Neuronal stem cell (in vitro differentiated cells): ENCODE results near the gene PCBP1.
"Not testable (repeated sequence)": the region's sequence is repeated elsewhere in the genome, so short reads cannot be mapped to it uniquely, and the experiment has no call there.

Experiments used
- DNase-seq: peaks from one replicate; pipeline ENCODE4 v3.0.0-alpha.2; 2013; ENCODE audit warnings: low spot score
- H2AFZ ChIP-seq: one replicate; pipeline ENCODE4 v1.6.1; 2013; ENCODE audit warnings: mild to moderate bottlenecking, low read length, inconsistent platforms
- H2AK5ac ChIP-seq: 2 replicates; pipeline ENCODE4 v1.6.1; 2013; ENCODE audit warnings: low read depth, mild to moderate bottlenecking, inconsistent platforms, low read length, moderate library complexity, mixed read lengths
- H2BK120ac ChIP-seq: 2 replicates; pipeline ENCODE4 v1.6.1; 2013; ENCODE audit warnings: low read depth, mild to moderate bottlenecking, inconsistent platforms, low read length, moderate library complexity, mixed read lengths
- H2BK12ac ChIP-seq: one replicate; pipeline ENCODE4 v1.6.1; 2013; ENCODE audit warnings: low read length, inconsistent platforms
- H2BK15ac ChIP-seq: 2 replicates; pipeline ENCODE4 v1.6.1; 2013; ENCODE audit warnings: mild to moderate bottlenecking, low read length, inconsistent platforms, mixed read lengths
- H2BK5ac ChIP-seq: one replicate; pipeline ENCODE4 v1.6.1; 2013; ENCODE audit warnings: inconsistent platforms, mild to moderate bottlenecking, low read length, moderate library complexity
- H3K14ac ChIP-seq: one replicate; pipeline ENCODE4 v1.6.1; 2013; ENCODE audit warnings: low read length, inconsistent platforms
- H3K18ac ChIP-seq: 2 replicates; pipeline ENCODE4 v1.6.1; 2013; ENCODE audit warnings: low read length, inconsistent platforms
- H3K23ac ChIP-seq: 2 replicates; pipeline ENCODE4 v1.6.1; 2013; ENCODE audit warnings: low read depth, mild to moderate bottlenecking, mixed read lengths, low read length, inconsistent platforms; ENCODE audit not compliant: poor library complexity
- H3K27ac ChIP-seq: replicated peaks from 3 replicates; pipeline ENCODE4 v1.5.1; 2013; ENCODE audit warnings: low read length, inconsistent platforms
- H3K27me3 ChIP-seq, 3 experiments: 2 replicates each; pipeline ENCODE4 v1.6.1; 2013; ENCODE audit warnings: low read length in 3 of 3, mild to moderate bottlenecking in 2 of 3, inconsistent platforms in 1 of 3, low read depth in 1 of 3, mixed read lengths in 1 of 3, moderate library complexity in 1 of 3; ENCODE audit not compliant: control insufficient read depth in 3 of 3, insufficient read depth in 3 of 3
- H3K36me3 ChIP-seq, 2 donors: replicated peaks in 1 of 2; 2 replicates each; pipeline ENCODE4 v1.6.1; 2013; ENCODE audit warnings: low read length in 2 of 2; ENCODE audit not compliant: control insufficient read depth in 2 of 2, insufficient read depth in 2 of 2
- H3K4ac ChIP-seq: 2 replicates; pipeline ENCODE4 v1.6.1; 2013; ENCODE audit warnings: inconsistent platforms, mild to moderate bottlenecking, low read length, moderate library complexity
- H3K4me1 ChIP-seq, 2 donors: 1 replicate in 1 of 2; 2 replicates in 1 of 2; pipeline ENCODE4 v1.6.1; 2013; ENCODE audit warnings: low read length in 2 of 2, low read depth in 1 of 2; ENCODE audit not compliant: control insufficient read depth in 2 of 2, insufficient read depth in 1 of 2
- H3K4me2 ChIP-seq: one replicate; pipeline ENCODE4 v1.6.1; 2013; ENCODE audit warnings: mild to moderate bottlenecking, low read length, inconsistent platforms; ENCODE audit not compliant: insufficient read depth, poor library complexity, severe bottlenecking
- H3K4me3 ChIP-seq, 2 donors: 2 replicates each; pipeline ENCODE4 v1.5.1; 2013; ENCODE audit warnings: low read length in 2 of 2, mild to moderate bottlenecking in 2 of 2, inconsistent platforms in 1 of 2, moderate library complexity in 1 of 2
- H3K79me1 ChIP-seq: one replicate; pipeline ENCODE4 v1.6.1; 2013; ENCODE audit warnings: low read depth, mild to moderate bottlenecking, inconsistent platforms, low read length, moderate library complexity
- H3K9ac ChIP-seq: one replicate; pipeline ENCODE4 v1.6.1; 2013; ENCODE audit warnings: mild to moderate bottlenecking, low read depth, low read length, inconsistent platforms; ENCODE audit not compliant: poor library complexity
- H3K9me3 ChIP-seq, 2 donors: replicated peaks in 1 of 2; 2 replicates each; pipeline versions ENCODE3 to v1.6.1; 2013; ENCODE audit warnings: low read length in 2 of 2, mild to moderate bottlenecking in 2 of 2, inconsistent platforms in 1 of 2, low read depth in 1 of 2, mixed read lengths in 1 of 2, moderate library complexity in 1 of 2; ENCODE audit not compliant: control insufficient read depth in 2 of 2, insufficient read depth in 1 of 2
- H4K8ac ChIP-seq: one replicate; pipeline ENCODE4 v1.6.1; 2013; ENCODE audit warnings: low read depth, mild to moderate bottlenecking, inconsistent platforms, low read length, moderate library complexity
- H4K91ac ChIP-seq: one replicate; pipeline ENCODE4 v1.6.1; 2013; ENCODE audit warnings: low read length, low read depth, mild to moderate bottlenecking, inconsistent platforms; ENCODE audit not compliant: poor library complexity
- WGBS, 2 donors: extraction: QIAGEN DNeasy Blood & Tissue Kit; methylation state at CpG; one replicate each; pipeline ENCODE4 v1.1.7; 2013; ENCODE audit warnings: missing lambda C conversion rate in 2 of 2, mixed read lengths in 1 of 2; ENCODE audit not compliant: insufficient read length in 2 of 2, insufficient replicate concordance in 1 of 2; ENCODE audit errors: extremely low coverage in 2 of 2; 5-methylcytosine and 5-hydroxymethylcytosine counted together

PCBP1 gene

GRCh38 chr2:70101174-70101573, 13.9 kb downstream of the PCBP1 start:
- no peak overlapping the region for H2BK15ac ChIP-seq
- no peak overlapping the region for H3K9ac ChIP-seq
- no peak overlapping the region for H2BK5ac ChIP-seq
- H3K4me1 ChIP-seq: peaks cover 0 to 5% of the 10 kb centered on the region in 2 donors
- H3K79me1 ChIP-seq: no peaks in the 10 kb centered on the region
- H3K27me3 ChIP-seq: no peaks in the 10 kb centered on the region
- no peak overlapping the region for H4K8ac ChIP-seq
- no peak overlapping the region for H2BK12ac ChIP-seq
- no peak overlapping the region for H3K4me3 ChIP-seq
- H2AK5ac ChIP-seq: no peak overlapping the region
- H3K23ac ChIP-seq: no peak overlapping the region
- no peak overlapping the region for H3K4ac ChIP-seq
- no peak overlapping the region for H4K91ac ChIP-seq
- no peak overlapping the region for H3K14ac ChIP-seq
- H3K4me2 ChIP-seq: no peak overlapping the region
- no peaks in the 10 kb centered on the region for H3K9me3 ChIP-seq
- H3K18ac ChIP-seq: no peak overlapping the region
- no peak overlapping the region for H2AFZ ChIP-seq
- H2BK120ac ChIP-seq: no peak overlapping the region
- DNase-seq: no peak
- no peaks in the 10 kb centered on the region for H3K36me3 ChIP-seq
- no peak overlapping the region for H3K27ac ChIP-seq
- WGBS, 2 donors: no CpG with 5 or more reads among the region's 6 CpGs

- H4K91ac ChIP-seq, H3K4me1 ChIP-seq, H3K18ac ChIP-seq, H2AK5ac ChIP-seq, H3K9me3 ChIP-seq, H3K4ac ChIP-seq, H3K27ac ChIP-seq, H3K27me3 ChIP-seq, H3K4me3 ChIP-seq, DNase-seq, H3K79me1 ChIP-seq, H4K8ac ChIP-seq, H3K14ac ChIP-seq, H3K9ac ChIP-seq, H2BK5ac ChIP-seq, H2AFZ ChIP-seq, H2BK120ac ChIP-seq, H2BK12ac ChIP-seq, H3K4me2 ChIP-seq, H3K23ac ChIP-seq, H3K36me3 ChIP-seq, H2BK15ac ChIP-seq: not testable (repeated sequence)
- WGBS, 2 donors: no CpG with 5 or more reads among the region's 11 CpGs
Measured at GRCh38 chr2:70101686-70102085, 14.4 kb downstream of the PCBP1 start.

GRCh38 chr2:70102323-70102905, 15.1 kb downstream of the PCBP1 start:
- H3K23ac ChIP-seq, H3K4me3 ChIP-seq, H3K27me3 ChIP-seq, H3K36me3 ChIP-seq, H2BK15ac ChIP-seq, H4K8ac ChIP-seq, DNase-seq, H2BK12ac ChIP-seq, H2AFZ ChIP-seq, H3K4ac ChIP-seq, H2AK5ac ChIP-seq, H2BK5ac ChIP-seq, H4K91ac ChIP-seq, H3K14ac ChIP-seq, H3K27ac ChIP-seq, H3K4me2 ChIP-seq, H3K9ac ChIP-seq, H2BK120ac ChIP-seq, H3K79me1 ChIP-seq, H3K18ac ChIP-seq, H3K4me1 ChIP-seq, H3K9me3 ChIP-seq: not testable (repeated sequence)
- WGBS, 2 donors: no CpG with 5 or more reads among the region's 29 CpGs

- Histone ChIP-seq H3K23ac (no peak overlapping the region), H3K14ac (no peak overlapping the region), H3K9me3 (no peaks in the 10 kb centered on the region), H3K4ac (no peak overlapping the region), H4K8ac (no peak overlapping the region), H2BK120ac (no peak overlapping the region), H2BK15ac (no peak overlapping the region), H3K4me2 (no peak overlapping the region), H3K27me3 (no peaks in the 10 kb centered on the region), H2BK5ac (no peak overlapping the region), H4K91ac (no peak overlapping the region), H3K79me1 (no peaks in the 10 kb centered on the region), H3K4me1 (peaks cover 7 to 15% of the 10 kb centered on the region in 2 donors), H3K18ac (no peak overlapping the region), H3K27ac (no peak overlapping the region), H2AFZ (peak overlapping the region; percentile 89), H2BK12ac (no peak overlapping the region), H2AK5ac (no peak overlapping the region), H3K9ac (no peak overlapping the region), H3K4me3 (no peak overlapping the region), H3K36me3 (no peaks in the 10 kb centered on the region)
- DNase-seq: no peak
- no CpG with 5 or more reads among the region's 5 CpGs for WGBS, 2 donors
Measured at GRCh38 chr2:70103531-70104061, 16.3 kb downstream of the PCBP1 start.
